GM18526 (cell line): ENCODE data around the gene ATAD2B.

Experiments used
- POLR2A ChIP-seq: IDR thresholded peaks from 3 replicates; pipeline ENCODE4 v1.6.1; 2011; ENCODE audit not compliant: insufficient read length; ENCODE audit errors: extremely low read depth

Gene ATAD2B

DNA sequence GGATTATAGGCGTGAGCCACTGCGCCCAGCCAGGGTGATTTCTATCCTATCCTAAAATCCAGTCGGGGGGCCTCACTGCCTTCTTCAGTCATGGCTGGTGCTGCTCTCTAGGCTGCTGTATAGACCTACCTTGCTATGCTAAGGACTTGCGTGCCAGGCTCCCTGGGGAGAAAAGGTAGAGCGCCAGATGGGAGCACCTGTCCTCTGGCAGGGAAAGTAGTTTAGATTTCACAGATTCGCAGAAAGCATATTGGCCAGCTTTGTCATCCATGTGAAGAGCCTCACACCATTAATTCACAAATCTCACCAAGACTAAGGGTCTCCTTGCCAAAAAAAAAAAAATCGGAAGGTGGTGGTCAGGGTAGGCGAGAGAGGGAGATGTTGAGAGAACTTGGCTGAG is 217.6 kb downstream of the ATAD2B start:
- no peak for TF ChIP-seq POLR2A

DNA sequence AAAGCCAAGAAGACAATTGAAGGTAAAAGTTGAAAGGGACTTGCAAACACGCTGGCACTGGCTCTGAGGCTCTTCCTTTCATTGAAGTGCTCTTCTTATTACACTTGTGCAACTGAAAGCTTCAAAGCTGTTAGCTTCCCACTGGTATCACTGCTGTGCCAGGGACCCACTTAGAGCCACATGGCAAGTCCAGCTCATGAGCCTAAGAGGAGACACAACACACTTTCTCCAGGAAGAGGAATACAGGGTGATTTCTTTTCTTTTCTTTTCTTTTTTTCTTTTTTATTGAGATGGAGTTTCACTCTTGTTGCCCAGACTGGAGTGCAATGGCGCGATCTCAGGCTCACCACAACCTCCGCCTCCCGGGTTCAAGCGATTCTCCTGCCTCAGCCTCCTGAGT is 218.2 kb downstream of the ATAD2B start:
- no peak for TF ChIP-seq POLR2A

DNA sequence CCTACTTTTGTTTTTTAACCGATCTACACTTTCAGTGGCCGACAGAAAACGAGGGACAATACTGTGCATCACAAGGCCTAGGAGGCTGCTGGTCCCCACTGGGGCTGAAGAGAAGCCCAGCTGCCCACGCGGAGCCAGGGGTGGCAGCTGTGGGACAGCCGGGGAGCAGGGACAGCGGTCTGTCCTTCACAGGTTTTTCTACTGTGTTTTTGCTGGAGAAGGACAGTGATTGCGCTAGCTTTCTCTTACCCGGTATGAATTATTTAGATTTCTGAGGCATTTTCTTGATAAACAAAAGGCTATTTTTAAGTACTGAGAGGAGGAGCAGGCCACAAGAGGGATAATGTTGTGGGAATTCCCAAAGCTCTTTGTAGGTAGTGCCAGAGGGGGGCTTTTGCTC is 219.8 kb downstream of the ATAD2B start:
- no peak for TF ChIP-seq POLR2A

DNA sequence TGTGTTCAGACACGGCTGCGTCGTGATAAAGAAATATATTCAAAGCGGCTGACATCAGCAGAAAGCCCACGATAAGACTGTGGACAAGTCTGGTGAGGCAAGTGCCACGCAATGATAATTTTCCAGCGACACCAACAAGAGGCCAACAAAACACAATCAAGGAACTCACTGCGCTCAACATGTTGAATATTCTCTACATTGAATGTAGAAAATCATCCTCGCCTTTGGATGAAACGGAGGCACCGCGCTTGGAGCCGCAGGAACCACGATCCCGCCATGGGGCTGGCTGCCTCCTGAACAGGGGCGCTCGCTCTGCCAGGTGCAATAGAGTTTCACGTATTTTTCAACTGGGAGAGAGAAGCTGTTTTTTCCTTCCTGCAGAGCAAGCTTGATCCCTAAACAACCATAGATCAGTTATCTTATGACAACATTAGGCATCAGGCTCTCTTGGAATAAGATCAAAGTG is 220.3 kb downstream of the ATAD2B start:
- TF ChIP-seq POLR2A: no peak

DNA sequence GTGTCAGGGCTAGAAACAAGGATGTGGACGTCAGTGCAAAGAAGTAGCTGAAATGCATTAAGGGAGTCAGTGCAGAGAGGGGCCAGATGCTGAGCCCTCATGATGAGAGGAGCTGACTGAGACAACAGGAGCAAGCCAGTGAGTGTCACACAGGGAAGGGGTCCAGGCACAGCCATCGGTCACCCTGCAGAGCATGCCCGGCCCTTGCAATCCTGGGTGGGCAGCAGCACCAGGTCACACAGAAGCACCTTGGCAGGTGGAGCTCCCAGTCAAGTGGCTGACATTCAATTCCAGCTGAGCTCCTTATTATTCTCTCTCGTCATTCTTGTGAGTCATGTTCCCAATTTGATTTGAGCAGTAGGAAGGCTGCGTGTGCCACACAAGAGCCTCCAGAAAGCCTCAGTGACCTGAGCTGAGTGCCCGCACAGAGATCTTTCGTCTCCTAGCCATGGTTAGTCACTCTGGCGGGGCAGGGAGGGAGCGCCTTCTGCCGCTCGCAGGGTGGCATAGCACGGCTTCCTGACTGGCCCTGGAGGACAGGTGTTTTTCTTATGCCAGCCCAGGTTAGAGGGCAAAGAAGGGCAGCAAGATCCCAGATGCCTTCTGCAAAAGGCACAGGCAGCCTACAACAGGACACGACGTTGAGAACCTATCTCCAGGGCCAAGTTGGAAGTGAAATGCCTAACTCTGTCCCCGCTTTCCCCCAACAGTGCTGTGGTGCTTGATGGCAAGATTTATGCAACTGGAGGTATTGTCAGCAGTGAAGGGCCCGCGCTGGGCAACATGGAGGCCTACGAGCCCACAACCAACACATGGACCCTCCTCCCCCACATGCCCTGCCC is 220.9 kb downstream of the ATAD2B start:
- no peak for TF ChIP-seq POLR2A

DNA sequence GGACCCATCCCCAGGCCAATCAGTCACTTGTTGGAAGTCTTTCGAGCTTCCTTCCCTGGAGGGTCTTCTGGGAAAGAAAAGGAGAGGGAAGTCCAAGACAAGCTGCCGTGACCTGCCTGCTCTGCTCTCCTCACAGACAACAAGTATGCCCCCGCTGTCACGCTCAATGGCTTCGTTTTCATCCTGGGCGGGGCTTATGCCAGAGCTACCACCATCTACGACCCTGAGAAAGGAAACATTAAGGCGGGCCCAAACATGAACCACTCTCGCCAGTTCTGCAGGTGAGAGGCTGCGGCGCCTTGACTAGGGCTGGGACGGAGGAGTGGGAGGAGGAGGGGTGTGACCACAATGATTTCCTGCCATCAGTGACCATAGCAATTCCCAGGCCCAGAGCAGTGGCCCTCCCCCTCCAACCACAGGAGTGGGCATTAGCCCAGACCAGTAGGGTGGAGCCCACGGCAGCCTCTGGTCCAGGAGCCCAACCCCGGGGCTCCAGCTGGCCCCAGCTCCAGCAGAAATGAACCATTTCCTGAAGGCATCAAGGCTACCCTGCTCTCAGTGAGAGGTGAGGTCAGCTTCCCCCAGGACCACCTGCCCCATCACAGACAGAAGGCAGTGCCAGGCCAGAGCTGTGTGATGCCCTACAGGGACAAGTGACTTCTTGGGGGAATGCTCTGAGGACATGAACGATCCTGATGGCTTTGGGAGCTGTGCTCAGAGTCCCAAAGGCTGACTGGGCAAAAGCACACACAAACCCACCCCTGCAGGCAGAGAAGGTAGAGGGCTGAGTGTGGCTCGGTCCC is 223.1 kb downstream of the ATAD2B start:
- TF ChIP-seq POLR2A: no peak

DNA sequence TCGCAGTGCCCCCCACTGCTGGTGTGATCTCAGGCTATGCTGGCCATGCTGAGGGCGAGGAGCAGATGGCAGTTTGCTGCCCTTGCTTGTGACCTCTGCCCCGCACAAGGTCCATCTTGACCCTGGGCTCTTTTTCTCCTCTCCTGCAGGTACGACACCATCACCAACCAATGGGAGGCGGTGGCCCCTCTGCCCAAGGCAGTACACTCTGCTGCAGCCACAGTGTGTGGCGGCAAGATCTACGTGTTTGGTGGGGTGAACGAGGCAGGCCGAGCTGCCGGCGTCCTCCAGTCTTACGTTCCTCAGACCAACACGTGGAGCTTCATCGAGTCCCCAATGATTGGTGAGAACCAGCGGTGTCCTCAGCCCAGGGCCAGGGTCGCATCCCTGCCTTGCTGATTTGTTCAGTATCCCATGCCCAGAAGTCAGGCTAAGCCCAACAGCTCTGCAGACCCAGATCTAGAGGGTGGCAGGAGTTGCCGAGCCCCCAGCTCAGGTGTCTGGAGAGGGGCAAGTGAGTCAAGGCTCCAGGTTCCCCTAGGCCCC is 223.8 kb downstream of the ATAD2B start:
- TF ChIP-seq POLR2A: no peak

DNA sequence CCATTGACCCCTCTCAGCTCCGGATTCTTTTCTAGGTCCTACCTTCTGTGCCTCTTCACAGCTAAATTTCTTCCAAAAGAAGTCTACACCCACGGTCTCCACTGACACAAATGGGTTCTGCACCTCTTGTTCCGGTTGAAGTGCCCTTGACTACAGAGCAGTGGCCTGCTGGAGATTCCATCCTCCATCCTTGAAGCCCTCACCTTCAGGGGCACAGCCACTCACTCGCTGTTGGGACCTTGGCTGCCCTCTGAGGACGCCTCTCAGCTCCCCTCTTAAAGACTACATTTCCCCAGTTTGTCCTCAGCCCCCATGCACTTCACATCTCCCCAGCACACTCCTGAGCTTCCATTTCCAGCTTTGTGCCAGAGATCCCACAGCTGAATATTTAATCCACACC is 226.3 kb downstream of the ATAD2B start:
- TF ChIP-seq POLR2A: no peak

DNA sequence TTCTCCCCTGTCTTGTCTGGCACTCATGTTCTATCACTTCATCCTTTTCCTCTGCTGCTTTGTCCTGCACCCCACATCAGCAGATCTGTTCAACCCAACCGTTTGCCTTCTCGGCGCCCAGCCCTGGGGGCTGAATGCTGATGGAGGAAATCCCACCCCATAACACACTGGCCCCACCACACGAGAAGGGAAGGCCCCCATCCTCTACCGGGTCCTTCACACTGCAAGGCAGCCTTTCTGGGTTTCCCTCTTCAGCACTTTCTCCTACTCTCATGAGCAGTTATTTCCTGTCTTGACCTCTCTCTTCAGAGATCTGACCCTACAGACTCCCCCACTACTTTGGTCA is 227.4 kb downstream of the ATAD2B start:
- no peak for TF ChIP-seq POLR2A

DNA sequence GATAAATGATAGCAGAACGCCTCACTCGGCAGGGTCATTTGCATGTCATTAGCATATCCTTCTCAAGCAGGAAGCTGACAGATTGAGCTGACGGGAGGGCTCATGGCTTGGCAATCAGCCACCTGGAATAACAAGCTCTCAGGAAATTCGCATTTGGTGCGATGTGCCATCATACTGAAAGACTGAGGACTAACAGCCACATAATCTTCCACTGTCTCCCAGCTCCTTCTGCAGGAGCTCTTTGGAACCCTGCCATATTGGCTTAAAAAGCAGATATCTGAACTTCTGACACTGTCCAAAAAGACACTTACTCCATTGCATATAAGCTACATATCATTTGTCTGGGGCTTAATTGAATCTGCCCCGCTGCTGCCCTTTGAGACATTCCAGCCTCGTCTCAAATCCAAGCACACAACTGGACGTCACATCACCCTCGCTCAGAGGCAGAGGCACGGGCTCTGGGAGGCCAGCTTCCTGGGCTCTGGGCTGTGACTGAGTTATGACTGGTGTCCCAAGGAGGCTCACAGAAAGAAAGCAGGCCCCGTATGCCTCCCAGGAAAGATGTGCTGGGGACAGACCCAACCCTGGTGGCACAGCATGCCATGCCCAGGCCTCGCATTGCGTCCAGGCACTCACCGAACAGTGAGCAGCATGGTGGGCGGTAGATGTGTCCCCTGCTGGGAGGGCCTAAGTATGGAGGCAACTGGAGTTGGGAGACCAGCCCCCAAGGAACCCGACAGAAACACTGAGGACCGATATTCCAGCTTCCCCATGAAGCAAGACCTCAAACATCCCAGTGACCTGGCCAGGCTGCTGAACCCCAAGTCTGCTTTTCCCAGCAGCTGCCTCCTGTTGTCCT is 228.0 kb downstream of the ATAD2B start:
- TF ChIP-seq POLR2A: no peak
